GM12801 (cell line): Measurements from ENCODE around the gene ZSCAN10.

Source experiments
- CTCF ChIP-seq: IDR thresholded peaks from one replicate; pipeline ENCODE4 v1.5.1; 2011; ENCODE audit warnings: control low read depth; ENCODE audit not compliant: insufficient read length; ENCODE audit errors: extremely low read depth

ZSCAN10 gene

GRCh38 chr16:3112881-3113574, 13.9 kb upstream of the ZSCAN10 start:
- TF ChIP-seq CTCF, result no peak

- TF ChIP-seq CTCF, result no peak
Observed at GRCh38 chr16:3112058-3112880, 13.2 kb upstream of the ZSCAN10 start, which contains the start of gene ZNF205. Gene ZNF205 (plus strand): TSS chr16:3112586. CDS start chr16:3113431, 845 bp downstream.

- no peak for TF ChIP-seq CTCF
Observed at GRCh38 chr16:3106205-3106928, 7.3 kb upstream of the ZSCAN10 start.

GRCh38 chr16:3101841-3102470, 2.9 kb upstream of the ZSCAN10 start:
- no peak for TF ChIP-seq CTCF

- no peak for TF ChIP-seq CTCF
Observed at GRCh38 chr16:3101018-3101840, 2.1 kb upstream of the ZSCAN10 start.

- no peak for TF ChIP-seq CTCF
Observed at GRCh38 chr16:3099732-3100499, 822 bp upstream of the ZSCAN10 start.
